Measurements from ENCODE around the gene OPRM1.

Gene OPRM1

GRCh38 chr6:154080461-154081189 lies 41.6 kb downstream of the OPRM1 start:
- no peak for DNase-seq (ENCODE audit: low spot score)

GRCh38 chr6:154086510-154086909 lies 47.5 kb downstream of the OPRM1 start:
- no peak for DNase-seq (ENCODE audit: low spot score)

- no peak for DNase-seq (ENCODE audit: low spot score)
Observed at GRCh38 chr6:154092326-154092962, 53.4 kb downstream of the OPRM1 start.

DNA sequence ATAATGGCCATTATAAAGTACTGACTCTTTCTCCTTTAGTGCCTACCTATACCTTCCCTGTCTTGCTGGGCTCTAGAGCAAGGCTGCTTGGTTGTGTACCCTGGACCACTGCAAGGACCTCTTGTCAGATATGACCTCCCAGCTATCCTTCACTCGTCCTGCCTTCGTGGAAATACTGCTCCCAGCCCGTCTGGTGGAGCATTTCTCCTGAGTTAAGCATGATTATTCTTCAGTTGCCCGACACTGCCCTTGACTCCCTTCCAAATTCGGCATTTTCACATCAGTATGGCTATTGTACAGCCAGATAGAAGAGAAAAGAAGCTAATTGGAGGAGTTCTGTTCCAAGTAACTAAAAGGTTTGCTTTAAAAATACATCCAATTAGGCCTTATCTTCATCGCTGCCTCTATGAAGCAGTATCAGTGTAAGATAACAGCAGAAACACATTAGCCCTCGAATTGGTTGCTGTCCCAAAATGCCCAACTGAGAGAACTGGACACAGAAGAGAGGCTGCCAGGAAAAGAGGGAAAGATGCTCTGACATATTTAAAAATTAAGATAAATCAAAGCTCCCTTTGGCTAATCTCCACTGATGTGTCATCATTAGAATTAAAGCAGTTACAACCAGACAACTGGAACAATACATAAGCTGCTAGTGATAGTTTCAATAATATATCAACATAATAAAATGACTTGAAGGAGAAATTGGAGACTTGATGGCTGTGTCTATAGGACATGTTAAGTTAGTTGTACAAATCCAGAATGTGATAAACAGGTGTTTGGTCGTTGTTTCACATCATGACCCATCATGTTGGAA lies 54.4 kb downstream of the OPRM1 start:
- no peak for DNase-seq (ENCODE audit: low spot score)

DNA sequence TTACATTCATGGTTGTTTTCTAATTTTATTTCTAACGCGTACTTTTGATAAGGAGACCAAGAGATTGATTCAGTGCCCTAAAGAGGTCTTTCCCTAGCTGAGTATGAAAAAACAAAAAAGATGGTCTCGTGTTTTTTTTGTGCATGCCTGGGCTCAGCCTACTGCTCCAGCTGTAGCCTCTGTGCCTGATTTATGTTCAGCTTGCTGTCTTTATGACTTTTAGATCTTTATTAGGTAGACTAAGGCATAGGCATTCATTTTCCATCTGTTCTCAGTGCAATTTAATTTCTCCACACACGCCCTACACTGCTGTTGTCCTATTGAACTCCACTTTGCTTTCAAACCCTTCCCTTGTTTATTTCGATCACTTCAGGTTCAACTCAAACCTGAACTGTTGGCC lies 56.5 kb downstream of the OPRM1 start:
- DNase-seq (ENCODE audit: low spot score) = no peak

DNA sequence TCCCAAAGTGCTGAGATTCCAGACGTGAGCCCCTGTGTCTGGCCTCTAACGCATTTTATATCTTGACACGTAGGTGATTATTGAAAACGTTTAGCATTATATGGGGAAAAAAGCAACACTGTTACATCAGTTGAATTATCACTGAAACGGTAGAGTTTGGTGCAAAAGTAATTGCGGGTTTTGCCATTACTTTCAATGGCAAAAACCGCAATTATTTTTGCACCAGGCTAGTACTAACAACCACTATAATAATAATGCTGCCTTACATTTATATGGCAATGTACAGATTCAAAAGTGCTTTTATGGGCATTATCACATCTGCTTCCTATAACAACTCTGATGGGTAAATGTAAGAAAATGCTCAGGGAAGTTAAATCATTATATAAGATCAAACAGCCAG lies 57.3 kb downstream of the OPRM1 start:
- no peak for DNase-seq (ENCODE audit: low spot score)

DNA sequence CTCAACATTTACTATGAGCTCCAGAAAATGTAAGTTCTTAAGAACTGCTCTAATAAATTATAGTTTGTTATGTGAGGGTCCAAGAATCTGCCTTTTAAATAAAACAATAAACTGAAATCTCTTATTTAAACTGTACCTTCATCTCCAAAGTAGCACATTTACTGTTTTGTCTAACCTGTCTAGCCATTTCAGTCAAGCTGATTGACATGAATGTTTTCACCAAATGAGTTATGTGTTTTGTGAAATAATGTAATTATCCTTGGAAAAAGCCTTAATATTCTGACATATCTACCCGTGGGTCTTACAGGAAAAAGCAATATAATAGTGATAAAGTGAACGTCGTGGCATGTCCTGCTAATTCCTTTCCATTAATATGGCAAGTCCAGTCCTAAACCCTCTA lies 57.8 kb downstream of the OPRM1 start:
- DNase-seq (ENCODE audit: low spot score) = no peak

DNA sequence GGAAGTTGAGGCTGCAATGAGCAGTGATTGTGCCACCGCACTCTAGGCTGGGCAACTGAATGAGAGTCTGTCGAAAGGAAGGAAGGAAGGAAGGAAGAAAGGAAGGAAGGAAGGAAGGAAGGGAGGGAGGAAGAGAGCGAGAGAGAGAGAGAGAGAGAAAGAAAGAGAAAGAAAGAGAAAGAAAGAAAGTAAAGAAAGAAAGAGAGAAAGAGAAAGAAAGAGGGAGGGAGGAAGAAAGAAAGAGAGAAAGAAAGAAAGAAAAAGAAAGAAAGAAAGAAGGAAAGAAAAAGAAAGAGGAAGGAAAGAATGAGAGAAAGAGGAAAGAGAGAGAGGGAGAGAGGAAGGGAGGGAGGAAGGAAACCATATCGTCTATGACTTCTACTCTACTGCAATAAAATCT lies 60.2 kb downstream of the OPRM1 start:
- no peak for DNase-seq (ENCODE audit: low spot score)

DNA sequence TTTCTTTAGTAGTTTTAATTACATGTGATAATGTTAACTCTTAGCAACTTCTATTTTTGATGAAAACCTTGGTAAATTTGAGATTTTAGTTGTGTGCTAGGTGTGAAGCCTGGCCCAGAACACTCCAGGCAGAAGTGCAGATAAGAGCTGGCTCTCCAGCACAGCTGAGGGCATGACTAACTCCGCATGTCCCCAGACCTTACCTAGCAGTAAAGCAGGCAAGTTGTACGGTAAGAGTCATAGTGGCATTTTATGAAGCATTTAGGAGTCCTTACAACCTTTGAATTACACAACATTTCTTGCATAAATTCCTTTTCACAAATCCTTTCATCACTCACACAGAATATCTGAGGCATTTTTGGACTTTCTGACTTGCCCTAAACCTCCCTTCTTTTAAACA lies 67.2 kb downstream of the OPRM1 start:
- DNase-seq (ENCODE audit: low spot score) = no peak

DNA sequence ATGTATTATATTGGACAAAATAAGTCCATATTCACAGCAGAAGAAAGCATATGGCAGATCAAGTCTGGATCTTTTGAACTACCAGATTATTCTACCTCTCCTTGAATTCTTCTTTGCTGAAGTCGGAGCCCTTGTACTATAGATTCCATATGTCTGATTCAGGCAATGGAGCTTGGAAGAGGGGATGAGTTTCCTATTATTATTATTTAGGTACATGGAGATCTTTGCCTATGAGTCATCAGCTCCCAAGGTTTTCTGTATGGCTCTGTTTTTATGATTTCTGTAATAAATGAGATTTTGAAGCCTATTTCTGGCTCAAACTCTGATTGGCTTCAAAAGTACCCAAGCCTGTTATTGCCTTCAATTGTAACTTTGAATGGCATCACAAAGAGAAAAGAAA lies 72.0 kb downstream of the OPRM1 start:
- no peak for DNase-seq (ENCODE audit: low spot score)

DNA sequence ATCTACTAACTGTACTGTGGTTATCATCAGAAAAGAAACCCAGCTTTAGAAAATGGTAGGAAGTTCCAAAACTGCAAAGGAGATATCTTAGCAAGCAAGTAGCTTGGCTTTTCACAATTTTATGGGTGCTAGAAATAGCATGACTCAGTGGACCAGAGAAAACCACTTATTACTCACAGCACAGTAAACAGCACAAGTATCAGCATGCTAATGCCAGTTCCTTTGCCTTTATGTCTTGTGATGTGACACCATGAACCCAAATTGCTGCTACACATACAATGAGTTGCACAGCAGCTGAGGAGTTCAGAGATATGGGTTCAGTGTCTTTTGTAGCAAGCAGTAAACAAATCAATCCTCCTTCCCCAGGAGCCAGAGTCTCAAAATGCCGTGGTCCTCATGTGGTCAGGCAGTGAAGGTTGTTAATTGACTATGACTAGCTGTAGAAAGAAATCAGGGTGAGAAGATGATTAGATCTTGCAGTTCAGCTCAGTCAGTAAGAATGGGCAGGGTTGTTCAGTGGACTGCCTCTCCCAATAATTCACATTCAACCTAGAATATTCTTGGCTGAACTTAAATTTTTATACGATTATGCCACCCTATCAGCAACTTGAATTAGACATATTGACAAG lies 73.3 kb downstream of the OPRM1 start:
- DNase-seq (ENCODE audit: low spot score) = no peak

DNA sequence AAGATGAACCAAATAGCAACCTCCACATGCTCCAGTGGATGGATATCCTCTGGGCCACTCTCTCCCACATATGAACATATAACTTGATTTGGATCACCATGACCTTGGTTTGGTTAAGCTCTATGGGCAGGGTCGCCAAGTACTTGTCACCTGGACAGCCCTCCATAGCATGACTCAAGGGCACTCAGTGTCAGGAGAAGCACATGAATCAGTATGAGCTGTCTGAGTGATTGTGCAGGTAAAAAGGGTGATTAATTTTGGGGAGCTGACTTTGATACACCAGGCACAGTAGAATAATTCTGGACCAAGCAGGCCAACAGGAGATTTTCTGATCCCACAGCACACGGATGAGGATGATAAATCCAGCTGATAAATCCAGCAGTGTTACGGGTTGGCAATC lies 74.4 kb downstream of the OPRM1 start:
- no peak for DNase-seq (ENCODE audit: low spot score)

DNA sequence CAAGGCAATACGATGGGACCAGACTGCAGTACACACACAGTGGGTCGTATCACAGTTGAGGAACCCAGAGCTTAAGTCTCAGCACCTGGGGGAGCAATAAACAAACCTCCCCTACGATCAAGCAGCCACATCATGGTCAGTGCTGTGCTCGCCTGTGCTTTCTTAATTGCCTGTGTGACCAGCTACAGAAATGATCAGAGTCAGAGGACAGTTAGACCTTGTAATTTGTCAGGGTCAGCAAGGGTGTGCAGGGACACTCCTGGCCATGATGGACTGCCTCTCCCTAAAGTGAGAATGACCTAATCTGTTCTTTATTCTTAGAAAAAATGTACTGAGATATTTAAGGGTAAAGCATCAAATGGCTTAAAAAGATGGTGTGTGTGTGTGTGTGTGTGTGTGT lies 78.4 kb downstream of the OPRM1 start:
- DNase-seq (ENCODE audit: low spot score) = no peak

- no peak for DNase-seq (ENCODE audit: low spot score)
Observed at GRCh38 chr6:154122195-154122925, 83.3 kb downstream of the OPRM1 start.

GRCh38 chr6:154123155-154123956 lies 84.3 kb downstream of the OPRM1 start:
- no peak for DNase-seq (ENCODE audit: low spot score)

- DNase-seq (ENCODE audit: low spot score) = no peak
Observed at GRCh38 chr6:154125421-154125820, 86.4 kb downstream of the OPRM1 start.

- no peak for DNase-seq (ENCODE audit: low spot score)
Observed at GRCh38 chr6:154127657-154128056, 88.6 kb downstream of the OPRM1 start.

DNA sequence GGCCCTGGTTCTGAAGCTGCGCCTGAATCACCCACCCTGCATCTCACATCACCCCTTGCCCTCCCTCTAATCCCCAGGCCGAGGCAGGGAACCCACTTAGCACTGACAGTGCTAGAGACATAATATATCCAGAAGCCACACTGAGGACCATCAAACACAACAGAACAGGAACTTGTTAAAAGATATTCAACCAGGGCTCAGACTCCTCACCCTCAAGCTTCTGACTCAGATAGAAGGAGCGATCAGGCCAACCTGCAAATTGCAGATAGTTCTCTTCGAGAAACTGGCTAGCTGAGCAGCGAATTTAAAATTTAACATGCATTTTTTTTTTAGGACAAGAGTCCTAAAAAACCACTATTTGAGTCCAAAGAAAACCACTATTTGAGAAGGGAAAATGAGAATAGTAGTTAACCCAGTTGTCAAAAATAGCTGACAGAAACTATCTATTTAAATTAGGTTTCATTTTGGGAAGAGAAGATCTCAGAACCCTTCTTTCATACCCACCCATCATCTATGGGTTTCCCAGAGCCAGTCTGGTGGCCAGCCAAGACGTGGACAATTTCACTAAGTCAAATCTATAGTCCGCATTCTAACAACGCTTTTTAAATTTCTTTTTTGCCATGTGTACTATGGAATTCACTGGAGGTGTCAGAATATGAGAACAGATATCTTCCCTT lies 95.6 kb downstream of the OPRM1 start:
- no peak for DNase-seq (ENCODE audit: low spot score)

GRCh38 chr6:154138793-154139192 lies 99.8 kb downstream of the OPRM1 start:
- no peak for DNase-seq (ENCODE audit: low spot score)

GRCh38 chr6:154139892-154140291 lies 100.9 kb downstream of the OPRM1 start:
- peak; percentile 33 for DNase-seq (ENCODE audit: low spot score)

- DNase-seq (ENCODE audit: low spot score) = no peak
Observed at GRCh38 chr6:154140743-154141142, 101.7 kb downstream of the OPRM1 start.

All from putamen (tissue), 1 donor.